ENCODE results near the gene TMEM229A. TPM values are rescaled to one million over a fixed set of nuclear protein-coding genes. Genes with fewer than 3 reads are reported as not detected.

Gene TMEM229A
- total and polyA plus RNA-seq, 9 of the 15 experiments (the other 6 are each of a cell fraction or from before 2014, with no cell fraction given): not detected

- TF ChIP-seq ZBTB2 (IDR thresholded peaks at IDR 0.05): no peak
- TF ChIP-seq KAT2B (IDR thresholded peaks at IDR 0.05; ENCODE audit: low read depth, low read length): no peak
- TF ChIP-seq CBX3 (IDR thresholded peaks at IDR 0.05; ENCODE audit: borderline replicate concordance in 1 of 2, low read length in 2 of 2): no peak
- no peak for TF ChIP-seq ZNF316 (IDR thresholded peaks at IDR 0.05)
- no peak for TF ChIP-seq CHAMP1 (IDR thresholded peaks at IDR 0.05)
- TF ChIP-seq KDM4B (IDR thresholded peaks at IDR 0.05; ENCODE audit: borderline replicate concordance in 2 of 2, low read depth in 1 of 2): no peak
- no peak for TF ChIP-seq CHD4 (IDR thresholded peaks at IDR 0.05; ENCODE audit: insufficient read depth, insufficient replicate concordance, low read depth, low read length, poor library complexity, severe bottlenecking)
- TF ChIP-seq ELF1 (tag; IDR thresholded peaks at IDR 0.05): no peak
- TF ChIP-seq RAD21 (CRISPR knock-in tag; conservative IDR thresholded peaks at IDR 0.05 in 1 of 2, IDR thresholded peaks at IDR 0.05 in 1 of 2): peak in 1 of 2 experiments; percentile 51; a peak in 2 of 4 replicates
- TF ChIP-seq ZC3H8 (IDR thresholded peaks at IDR 0.05): no peak
- TF ChIP-seq CEBPG (CRISPR knock-in tag; IDR thresholded peaks at IDR 0.05): no peak
- TF ChIP-seq CEBPG (tag; conservative IDR thresholded peaks at IDR 0.05 in 1 of 2, IDR thresholded peaks at IDR 0.05 in 1 of 2): no peak
- TF ChIP-seq SRF (CRISPR knock-in tag; IDR thresholded peaks at IDR 0.05): 0 out of 4 replicates have a peak, but pooled peaks of 1 of the 2 experiments have one; percentile 47
- TF ChIP-seq ZNF280B (CRISPR knock-in tag; IDR thresholded peaks at IDR 0.05): peak; percentile 69; the same call in 1 of the 2 replicates
- TF ChIP-seq ZNF507 (tag; conservative IDR thresholded peaks at IDR 0.05): peak; percentile 63
- no peak for TF ChIP-seq ZNF140 (CRISPR knock-in tag; IDR thresholded peaks at IDR 0.05)
- no peak for TF ChIP-seq RAD51 (IDR thresholded peaks at IDR 0.05; ENCODE audit: borderline replicate concordance, low read depth)
- no peak for TF ChIP-seq BRCA1 (IDR thresholded peaks at IDR 0.05)
- TF ChIP-seq BRCA1 (CRISPR knock-in tag; IDR thresholded peaks at IDR 0.05): no peak
- TF ChIP-seq MYBL2 (IDR thresholded peaks at IDR 0.05; ENCODE audit: low read depth): no peak
- no peak for TF ChIP-seq MYBL2 (CRISPR knock-in tag; IDR thresholded peaks at IDR 0.05; ENCODE audit: borderline replicate concordance)
- TF ChIP-seq CBFA2T2 (conservative IDR thresholded peaks at IDR 0.05): no peak
- TF ChIP-seq HDAC6 (IDR thresholded peaks at IDR 0.05; ENCODE audit: low read depth, low read length): no peak
- TF ChIP-seq DPF2 (IDR thresholded peaks at IDR 0.05): no peak
- TF ChIP-seq NR2F6 (CRISPR knock-in tag; IDR thresholded peaks at IDR 0.05): peak; percentile 92
These were observed 39.9 kb downstream of the TMEM229A start (continued) for GRCh38 chr7:123992913-123993518.
